Measurements from ENCODE around the gene MEX3C. TPM values are rescaled to one million over a fixed set of nuclear protein-coding genes. Genes with fewer than 3 reads are reported as not detected.
A peak's percentile ranks its signal among the peaks of the same experiment; 100 is the strongest.

Gene MEX3C
- 10 to 100 TPM; 31.6 to 42.0 (median 37.6) TPM for total RNA-seq

DNA sequence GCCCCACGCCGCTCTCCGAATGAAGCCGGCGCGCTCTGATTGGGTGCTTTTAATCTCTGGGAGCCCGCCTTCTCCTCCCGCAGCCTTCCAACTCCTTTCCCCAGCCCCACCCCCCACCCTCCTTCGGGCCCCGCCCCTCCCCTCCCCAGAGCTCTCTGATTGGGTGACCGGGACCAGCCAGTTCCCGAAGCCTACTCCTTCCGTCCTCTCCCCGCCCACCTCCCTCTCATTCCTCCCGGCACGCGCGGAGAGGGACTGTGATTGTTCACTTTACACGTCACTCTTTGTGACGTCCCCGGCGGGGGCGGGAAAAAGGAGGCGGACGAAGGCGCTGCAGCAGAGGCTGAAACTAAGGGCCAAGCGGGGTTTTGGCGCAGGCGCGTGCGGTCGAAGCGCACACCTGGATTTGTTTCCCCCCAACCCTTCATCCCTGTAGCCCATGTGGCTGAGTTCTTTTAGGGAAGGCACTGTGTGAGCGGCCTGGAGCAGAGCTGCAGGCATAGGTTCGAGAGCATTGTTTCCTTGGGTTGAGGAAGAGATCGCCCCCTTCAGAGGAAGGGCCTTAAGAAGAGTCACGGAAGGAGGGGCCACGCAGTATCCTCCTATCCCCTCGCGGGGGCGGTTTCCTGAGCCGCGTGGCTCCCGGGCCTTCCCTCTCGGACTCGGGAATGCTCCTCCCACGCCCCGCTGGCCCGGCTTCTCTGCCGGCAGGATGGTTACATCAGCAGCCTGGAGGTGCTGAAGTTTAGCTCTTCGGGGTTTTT, at the start of gene MEX3C:
MEX3C (minus strand) TSS at position 21 of the 764 bp plus-strand sequence. CDS start 361 bp downstream, outside the sequence.
- H3K9me3 ChIP-seq: no peaks in the 10 kb centered on the region
- TF ChIP-seq, protein P1, sequence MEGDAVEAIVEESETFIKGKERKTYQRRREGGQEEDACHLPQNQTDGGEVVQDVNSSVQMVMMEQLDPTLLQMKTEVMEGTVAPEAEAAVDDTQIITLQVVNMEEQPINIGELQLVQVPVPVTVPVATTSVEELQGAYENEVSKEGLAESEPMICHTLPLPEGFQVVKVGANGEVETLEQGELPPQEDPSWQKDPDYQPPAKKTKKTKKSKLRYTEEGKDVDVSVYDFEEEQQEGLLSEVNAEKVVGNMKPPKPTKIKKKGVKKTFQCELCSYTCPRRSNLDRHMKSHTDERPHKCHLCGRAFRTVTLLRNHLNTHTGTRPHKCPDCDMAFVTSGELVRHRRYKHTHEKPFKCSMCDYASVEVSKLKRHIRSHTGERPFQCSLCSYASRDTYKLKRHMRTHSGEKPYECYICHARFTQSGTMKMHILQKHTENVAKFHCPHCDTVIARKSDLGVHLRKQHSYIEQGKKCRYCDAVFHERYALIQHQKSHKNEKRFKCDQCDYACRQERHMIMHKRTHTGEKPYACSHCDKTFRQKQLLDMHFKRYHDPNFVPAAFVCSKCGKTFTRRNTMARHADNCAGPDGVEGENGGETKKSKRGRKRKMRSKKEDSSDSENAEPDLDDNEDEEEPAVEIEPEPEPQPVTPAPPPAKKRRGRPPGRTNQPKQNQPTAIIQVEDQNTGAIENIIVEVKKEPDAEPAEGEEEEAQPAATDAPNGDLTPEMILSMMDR (IDR thresholded peaks at IDR 0.05): peak in 1 of 2 donors; percentile 34
- TF ChIP-seq POLR2A (IDR thresholded peaks at IDR 0.05): peak in 1 of 2 donors; percentile 32
- TF ChIP-seq EP300 (IDR thresholded peaks at IDR 0.05): no peak
- TF ChIP-seq POLR2AphosphoS5 (IDR thresholded peaks at IDR 0.05): peak in 1 of 3 donors; percentile 86
- peak within 1 kb of the TSS; percentile 93 for H3K4me3 ChIP-seq
- no peaks in the 10 kb centered on the region for H3K36me3 ChIP-seq
- WGBS: under 1% methylated on average over 45 of the region's 51 CpGs
- no peaks in the 10 kb centered on the region for H3K27me3 ChIP-seq
- peak; percentile 100 for DNase-seq (ENCODE audit: low spot score in 2 of 2)
- H3K27ac ChIP-seq: peak within 1 kb of the TSS; percentile 99
- peaks cover 33% of the 10 kb centered on the region for H3K4me1 ChIP-seq

- no peak for DNase-seq (ENCODE audit: low spot score in 2 of 2)
- Histone ChIP-seq H3K27ac (no peak overlapping the region), H3K9me3 (no peaks in the 10 kb centered on the region), H3K4me1 (no peaks in the 10 kb centered on the region), H3K4me3 (no peak overlapping the region), H3K36me3 (no peaks in the 10 kb centered on the region), H3K27me3 (no peaks in the 10 kb centered on the region)
- WGBS: 87% methylated on average over 3 of the region's 3 CpGs
- TF ChIP-seq EP300 (IDR thresholded peaks at IDR 0.05): no peak
- no peak for TF ChIP-seq POLR2AphosphoS5 (IDR thresholded peaks at IDR 0.05)
- TF ChIP-seq, protein P1 (IDR thresholded peaks at IDR 0.05): no peak
- no peak for TF ChIP-seq POLR2A (IDR thresholded peaks at IDR 0.05)
Observed at GRCh38 chr18:51241226-51241625, 43.7 kb upstream of the MEX3C start.

GRCh38 chr18:51236225-51236624, 38.7 kb upstream of the MEX3C start:
- Histone ChIP-seq H3K4me1 (peaks cover 7% of the 10 kb centered on the region), H3K27me3 (no peaks in the 10 kb centered on the region), H3K36me3 (no peaks in the 10 kb centered on the region), H3K4me3 (no peak overlapping the region), H3K9me3 (no peaks in the 10 kb centered on the region), H3K27ac (no peak overlapping the region)
- TF ChIP-seq POLR2AphosphoS5 (IDR thresholded peaks at IDR 0.05): no peak
- TF ChIP-seq EP300 (IDR thresholded peaks at IDR 0.05): no peak
- TF ChIP-seq POLR2A (IDR thresholded peaks at IDR 0.05): no peak
- TF ChIP-seq, protein P1 (IDR thresholded peaks at IDR 0.05): no peak
- 49% methylated on average over 2 of the region's 2 CpGs for WGBS
- DNase-seq (ENCODE audit: low spot score in 2 of 2): no peak

DNA sequence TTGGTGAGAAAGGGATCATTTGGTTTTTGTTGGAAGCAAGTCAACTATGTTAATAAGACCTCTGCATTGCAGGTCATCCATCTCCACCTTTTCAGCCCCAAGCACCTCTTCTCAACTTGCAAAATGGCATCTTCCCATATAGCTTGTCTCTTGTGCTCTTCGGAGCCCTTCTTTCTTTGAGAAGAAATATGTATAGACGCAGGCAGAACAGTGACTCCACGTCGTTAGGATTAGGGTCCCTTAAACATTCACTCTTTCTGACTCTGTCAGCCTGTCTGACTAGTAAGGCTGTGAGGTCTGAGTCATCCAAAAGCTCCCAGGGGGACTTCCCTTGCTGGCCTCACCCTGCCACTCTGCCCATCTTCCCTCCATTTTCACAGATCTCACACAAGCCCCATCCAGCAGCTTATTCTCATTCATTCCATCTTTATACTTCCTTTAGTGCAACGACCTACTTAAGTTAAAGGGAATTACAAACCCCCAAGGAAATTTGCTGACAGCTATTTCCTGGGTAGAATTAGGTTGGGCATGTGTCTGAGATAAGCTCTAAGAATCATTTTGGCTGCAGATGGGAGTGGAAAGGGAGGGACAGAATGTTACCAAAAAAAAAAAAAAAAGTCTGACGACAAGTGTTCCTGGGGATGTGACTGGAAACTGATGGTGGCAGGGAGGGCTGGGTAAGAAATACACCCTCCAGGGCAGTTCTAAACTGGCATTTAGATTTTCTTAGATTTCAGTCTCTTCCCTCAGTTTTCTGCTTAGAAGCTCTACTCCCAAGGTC, 37.7 kb upstream of the MEX3C start:
- TF ChIP-seq POLR2AphosphoS5 (IDR thresholded peaks at IDR 0.05) (no peak), EP300 (IDR thresholded peaks at IDR 0.05) (no peak), POLR2A (IDR thresholded peaks at IDR 0.05) (no peak)
- TF ChIP-seq, protein P1 (IDR thresholded peaks at IDR 0.05): no peak
- Histone ChIP-seq H3K27ac (no peak overlapping the region), H3K4me3 (no peak overlapping the region), H3K4me1 (peaks cover 7% of the 10 kb centered on the region), H3K27me3 (no peaks in the 10 kb centered on the region), H3K36me3 (no peaks in the 10 kb centered on the region), H3K9me3 (no peaks in the 10 kb centered on the region)
- WGBS: 26% methylated on average over 6 of the region's 6 CpGs
- DNase-seq (ENCODE audit: low spot score in 2 of 2): no peak
